ENCODE results near the gene AP1S1. TPM values are rescaled to one million over a fixed set of nuclear protein-coding genes. Genes with fewer than 3 reads are reported as not detected.
A peak's percentile ranks its signal among the peaks of the same experiment; 100 is the strongest.

AP1S1 gene
- total and polyA plus RNA-seq, 2 of the 13 experiments (the other 11 are each of a cell fraction or from before 2014, with no cell fraction given) = 57.5 to 68.1 TPM

GRCh38 chr7:101201695-101202602 lies 47.7 kb downstream of the AP1S1 start (continued):
- TF ChIP-seq, protein P1, sequence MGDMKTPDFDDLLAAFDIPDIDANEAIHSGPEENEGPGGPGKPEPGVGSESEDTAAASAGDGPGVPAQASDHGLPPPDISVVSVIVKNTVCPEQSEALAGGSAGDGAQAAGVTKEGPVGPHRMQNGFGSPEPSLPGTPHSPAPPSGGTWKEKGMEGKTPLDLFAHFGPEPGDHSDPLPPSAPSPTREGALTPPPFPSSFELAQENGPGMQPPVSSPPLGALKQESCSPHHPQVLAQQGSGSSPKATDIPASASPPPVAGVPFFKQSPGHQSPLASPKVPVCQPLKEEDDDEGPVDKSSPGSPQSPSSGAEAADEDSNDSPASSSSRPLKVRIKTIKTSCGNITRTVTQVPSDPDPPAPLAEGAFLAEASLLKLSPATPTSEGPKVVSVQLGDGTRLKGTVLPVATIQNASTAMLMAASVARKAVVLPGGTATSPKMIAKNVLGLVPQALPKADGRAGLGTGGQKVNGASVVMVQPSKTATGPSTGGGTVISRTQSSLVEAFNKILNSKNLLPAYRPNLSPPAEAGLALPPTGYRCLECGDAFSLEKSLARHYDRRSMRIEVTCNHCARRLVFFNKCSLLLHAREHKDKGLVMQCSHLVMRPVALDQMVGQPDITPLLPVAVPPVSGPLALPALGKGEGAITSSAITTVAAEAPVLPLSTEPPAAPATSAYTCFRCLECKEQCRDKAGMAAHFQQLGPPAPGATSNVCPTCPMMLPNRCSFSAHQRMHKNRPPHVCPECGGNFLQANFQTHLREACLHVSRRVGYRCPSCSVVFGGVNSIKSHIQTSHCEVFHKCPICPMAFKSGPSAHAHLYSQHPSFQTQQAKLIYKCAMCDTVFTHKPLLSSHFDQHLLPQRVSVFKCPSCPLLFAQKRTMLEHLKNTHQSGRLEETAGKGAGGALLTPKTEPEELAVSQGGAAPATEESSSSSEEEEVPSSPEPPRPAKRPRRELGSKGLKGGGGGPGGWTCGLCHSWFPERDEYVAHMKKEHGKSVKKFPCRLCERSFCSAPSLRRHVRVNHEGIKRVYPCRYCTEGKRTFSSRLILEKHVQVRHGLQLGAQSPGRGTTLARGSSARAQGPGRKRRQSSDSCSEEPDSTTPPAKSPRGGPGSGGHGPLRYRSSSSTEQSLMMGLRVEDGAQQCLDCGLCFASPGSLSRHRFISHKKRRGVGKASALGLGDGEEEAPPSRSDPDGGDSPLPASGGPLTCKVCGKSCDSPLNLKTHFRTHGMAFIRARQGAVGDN (CRISPR knock-in tag; IDR thresholded peaks at IDR 0.05) = peak; percentile 89
- TF ChIP-seq CEBPB (IDR thresholded peaks at IDR 0.05; ENCODE audit: borderline replicate concordance, low read depth, low read length) (no peak), YY1 (IDR thresholded peaks at IDR 0.05; ENCODE audit: insufficient read depth, insufficient replicate concordance, low read depth, low read length) (no peak), FOXO1 (CRISPR knock-in tag; IDR thresholded peaks at IDR 0.05) (0 out of 2 replicates have a peak, but pooled peaks have one; percentile 12), WIZ (CRISPR knock-in tag; IDR thresholded peaks at IDR 0.05) (0 out of 2 replicates have a peak, but pooled peaks have one; percentile 61), ZNF484 (CRISPR knock-in tag; IDR thresholded peaks at IDR 0.05; ENCODE audit: borderline replicate concordance, low read depth) (no peak), CCDC6 (CRISPR knock-in tag; IDR thresholded peaks at IDR 0.05) (peak; percentile 60; the same call in 1 of the 2 replicates), ZNF556 (CRISPR knock-in tag; IDR thresholded peaks at IDR 0.05; ENCODE audit: borderline replicate concordance) (no peak), ZSCAN22 (CRISPR knock-in tag; IDR thresholded peaks at IDR 0.05) (no peak), SAFB2 (CRISPR knock-in tag; IDR thresholded peaks at IDR 0.05; ENCODE audit: borderline replicate concordance, low read depth) (peak; percentile 74; the same call in 1 of the 2 replicates), ZNF780A (CRISPR knock-in tag; IDR thresholded peaks at IDR 0.05) (no peak), HOXA5 (CRISPR knock-in tag; IDR thresholded peaks at IDR 0.05) (peak; percentile 66), ZNF460 (CRISPR knock-in tag; IDR thresholded peaks at IDR 0.05; ENCODE audit: borderline replicate concordance) (peak; percentile 69), POLR2G (IDR thresholded peaks at IDR 0.05; ENCODE audit: low read depth, low read length) (peak; percentile 81), ZFY (CRISPR knock-in tag; IDR thresholded peaks at IDR 0.05) (peak; percentile 94), BCL6 (CRISPR knock-in tag; IDR thresholded peaks at IDR 0.05) (peak; percentile 15; the same call in 1 of the 2 replicates), KLF15 (CRISPR knock-in tag; IDR thresholded peaks at IDR 0.05; ENCODE audit: borderline replicate concordance) (no peak)
- TF ChIP-seq, protein P2, sequence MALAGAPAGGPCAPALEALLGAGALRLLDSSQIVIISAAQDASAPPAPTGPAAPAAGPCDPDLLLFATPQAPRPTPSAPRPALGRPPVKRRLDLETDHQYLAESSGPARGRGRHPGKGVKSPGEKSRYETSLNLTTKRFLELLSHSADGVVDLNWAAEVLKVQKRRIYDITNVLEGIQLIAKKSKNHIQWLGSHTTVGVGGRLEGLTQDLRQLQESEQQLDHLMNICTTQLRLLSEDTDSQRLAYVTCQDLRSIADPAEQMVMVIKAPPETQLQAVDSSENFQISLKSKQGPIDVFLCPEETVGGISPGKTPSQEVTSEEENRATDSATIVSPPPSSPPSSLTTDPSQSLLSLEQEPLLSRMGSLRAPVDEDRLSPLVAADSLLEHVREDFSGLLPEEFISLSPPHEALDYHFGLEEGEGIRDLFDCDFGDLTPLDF (CRISPR knock-in tag; IDR thresholded peaks at IDR 0.05) = peak; percentile 37
- TF ChIP-seq, protein P3, sequence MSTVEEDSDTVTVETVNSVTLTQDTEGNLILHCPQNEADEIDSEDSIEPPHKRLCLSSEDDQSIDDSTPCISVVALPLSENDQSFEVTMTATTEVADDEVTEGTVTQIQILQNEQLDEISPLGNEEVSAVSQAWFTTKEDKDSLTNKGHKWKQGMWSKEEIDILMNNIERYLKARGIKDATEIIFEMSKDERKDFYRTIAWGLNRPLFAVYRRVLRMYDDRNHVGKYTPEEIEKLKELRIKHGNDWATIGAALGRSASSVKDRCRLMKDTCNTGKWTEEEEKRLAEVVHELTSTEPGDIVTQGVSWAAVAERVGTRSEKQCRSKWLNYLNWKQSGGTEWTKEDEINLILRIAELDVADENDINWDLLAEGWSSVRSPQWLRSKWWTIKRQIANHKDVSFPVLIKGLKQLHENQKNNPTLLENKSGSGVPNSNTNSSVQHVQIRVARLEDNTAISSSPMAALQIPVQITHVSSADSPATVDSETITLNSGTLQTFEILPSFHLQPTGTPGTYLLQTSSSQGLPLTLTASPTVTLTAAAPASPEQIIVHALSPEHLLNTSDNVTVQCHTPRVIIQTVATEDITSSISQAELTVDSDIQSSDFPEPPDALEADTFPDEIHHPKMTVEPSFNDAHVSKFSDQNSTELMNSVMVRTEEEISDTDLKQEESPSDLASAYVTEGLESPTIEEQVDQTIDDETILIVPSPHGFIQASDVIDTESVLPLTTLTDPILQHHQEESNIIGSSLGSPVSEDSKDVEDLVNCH (CRISPR knock-in tag; IDR thresholded peaks at IDR 0.05) = no peak

All from HepG2 (cell line).